ENCODE measurements around the gene CEP290.

The CEP290 gene

DNA sequence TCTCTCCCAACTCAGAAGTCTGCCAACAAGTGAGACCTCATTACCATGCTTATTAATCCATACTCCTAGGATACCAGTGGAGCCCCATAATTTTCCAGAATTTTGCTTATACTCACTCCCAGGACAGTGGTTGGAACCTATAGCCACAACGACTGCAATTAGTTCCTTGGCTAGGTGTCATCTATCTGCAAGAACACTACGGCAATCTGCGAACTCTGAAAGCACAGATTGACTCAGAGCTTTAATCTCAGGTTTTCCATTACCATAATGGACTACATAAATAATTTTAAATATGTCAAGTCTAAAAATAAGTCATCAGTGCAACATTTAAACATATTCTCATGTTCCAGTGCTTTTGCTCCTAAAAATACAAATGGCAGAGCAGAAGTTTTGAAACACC, 33.7 kb upstream of the CEP290 start:
- whole genome bisulfite sequencing (ENCODE audit: insufficient coverage, insufficient read length), result no CpG with 5 or more reads among the region's 3 CpGs
- H3K9me3 ChIP-seq (ENCODE audit: control insufficient read depth, insufficient read depth, low read length), result no peaks in the 10 kb centered on the region
- no peak overlapping the region for H3K4me3 ChIP-seq (ENCODE audit: low read length)
- no peaks in the 10 kb centered on the region for H3K27me3 ChIP-seq (ENCODE audit: control insufficient read depth, insufficient read depth, low read length)
- H3K4me1 ChIP-seq (ENCODE audit: control insufficient read depth, insufficient read depth, low read length), result no peaks in the 10 kb centered on the region
- H3K27ac ChIP-seq (ENCODE audit: low read length), result no peak overlapping the region
- H3K36me3 ChIP-seq (ENCODE audit: control insufficient read depth, insufficient read depth, low read length), result peaks cover 3% of the 10 kb centered on the region; the same call in 1 of the 2 replicates
- DNase-seq (ENCODE audit: low read depth, low spot score), result no peak

DNA sequence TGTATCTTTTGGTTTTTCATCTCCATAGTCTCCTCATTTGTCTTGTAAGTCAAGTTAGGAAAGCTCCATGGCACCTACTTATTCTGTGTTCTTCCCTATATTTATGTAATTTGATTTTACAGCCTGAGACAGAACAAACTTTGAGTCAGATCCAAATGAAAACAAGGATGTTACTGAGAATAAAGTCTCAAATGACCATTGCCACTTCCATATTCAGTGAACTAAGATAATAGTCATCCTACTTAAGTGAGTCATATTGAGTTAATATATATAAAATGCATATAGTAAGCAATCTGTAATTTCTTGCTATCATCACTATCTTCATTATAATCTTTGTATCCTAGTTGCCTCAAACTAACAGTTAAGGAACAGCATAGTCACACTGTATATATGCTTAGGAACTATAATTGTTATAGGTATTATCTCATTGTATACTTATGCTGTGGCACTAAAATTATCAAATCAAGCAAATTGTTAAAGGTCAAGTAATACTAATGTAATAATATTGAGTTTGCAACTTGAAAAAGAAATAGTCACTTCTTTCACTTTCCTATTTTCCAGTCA, 31.0 kb upstream of the CEP290 start:
- H3K27ac ChIP-seq (ENCODE audit: low read length), result no peak overlapping the region
- H3K36me3 ChIP-seq (ENCODE audit: control insufficient read depth, insufficient read depth, low read length), result no peaks in the 10 kb centered on the region; the same call in 1 of the 2 replicates
- no peaks in the 10 kb centered on the region for H3K4me1 ChIP-seq (ENCODE audit: control insufficient read depth, insufficient read depth, low read length)
- no peak for DNase-seq (ENCODE audit: low read depth, low spot score)
- H3K27me3 ChIP-seq (ENCODE audit: control insufficient read depth, insufficient read depth, low read length), result no peaks in the 10 kb centered on the region
- no peaks in the 10 kb centered on the region for H3K9me3 ChIP-seq (ENCODE audit: control insufficient read depth, insufficient read depth, low read length)
- H3K4me3 ChIP-seq (ENCODE audit: low read length), result no peak overlapping the region

DNA sequence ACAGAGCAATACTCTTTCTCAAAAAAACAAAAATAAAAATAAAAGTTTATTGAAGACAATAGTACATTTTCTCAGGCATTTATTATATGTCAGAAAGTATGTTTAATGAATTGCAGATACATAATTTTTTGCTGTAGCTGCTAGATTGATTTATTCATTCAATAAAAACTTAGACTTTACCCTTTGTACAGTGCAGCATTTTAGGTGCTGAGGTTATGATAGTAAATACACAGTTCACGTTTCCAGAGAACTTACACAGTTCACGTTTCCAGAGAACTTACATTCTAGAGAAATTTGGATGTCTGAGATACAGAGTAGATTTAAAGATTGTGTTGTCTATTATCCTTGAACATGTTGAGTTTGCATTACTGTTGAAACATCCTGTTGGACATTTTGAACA, 25.5 kb upstream of the CEP290 start:
- Histone ChIP-seq H3K9me3 (ENCODE audit: control insufficient read depth, insufficient read depth, low read length) (no peaks in the 10 kb centered on the region), H3K4me3 (ENCODE audit: low read length) (no peak overlapping the region), H3K36me3 (ENCODE audit: control insufficient read depth, insufficient read depth, low read length) (no peaks in the 10 kb centered on the region; the same call in 1 of the 2 replicates), H3K27me3 (ENCODE audit: control insufficient read depth, insufficient read depth, low read length) (no peaks in the 10 kb centered on the region), H3K27ac (ENCODE audit: low read length) (no peak overlapping the region), H3K4me1 (ENCODE audit: control insufficient read depth, insufficient read depth, low read length) (no peaks in the 10 kb centered on the region)
- no CpG with 5 or more reads among the region's 2 CpGs for WGBS (ENCODE audit: insufficient coverage, insufficient read length)
- DNase-seq (ENCODE audit: low read depth, low spot score), result no peak

DNA sequence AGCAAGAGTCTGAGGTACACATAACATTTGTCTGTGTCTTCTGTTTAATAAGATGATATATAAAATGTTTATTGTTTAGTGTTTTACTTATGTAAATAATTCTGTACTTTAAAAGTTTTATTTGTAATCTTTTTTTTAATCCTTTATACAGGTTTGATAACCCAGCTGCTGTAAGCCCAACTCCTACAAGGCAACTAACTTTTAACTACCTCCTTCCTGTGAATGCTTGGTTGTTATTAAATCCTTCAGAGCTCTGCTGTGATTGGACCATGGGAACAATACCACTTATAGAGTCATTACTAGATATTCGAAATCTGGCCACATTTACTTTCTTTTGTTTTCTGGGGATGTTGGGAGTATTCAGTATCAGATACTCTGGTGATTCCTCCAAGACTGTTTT, 24.3 kb upstream of the CEP290 start:
- no peaks in the 10 kb centered on the region for H3K9me3 ChIP-seq (ENCODE audit: control insufficient read depth, insufficient read depth, low read length)
- no CpG with 5 or more reads among the region's 1 CpG for WGBS (ENCODE audit: insufficient coverage, insufficient read length)
- DNase-seq (ENCODE audit: low read depth, low spot score), result no peak

DNA sequence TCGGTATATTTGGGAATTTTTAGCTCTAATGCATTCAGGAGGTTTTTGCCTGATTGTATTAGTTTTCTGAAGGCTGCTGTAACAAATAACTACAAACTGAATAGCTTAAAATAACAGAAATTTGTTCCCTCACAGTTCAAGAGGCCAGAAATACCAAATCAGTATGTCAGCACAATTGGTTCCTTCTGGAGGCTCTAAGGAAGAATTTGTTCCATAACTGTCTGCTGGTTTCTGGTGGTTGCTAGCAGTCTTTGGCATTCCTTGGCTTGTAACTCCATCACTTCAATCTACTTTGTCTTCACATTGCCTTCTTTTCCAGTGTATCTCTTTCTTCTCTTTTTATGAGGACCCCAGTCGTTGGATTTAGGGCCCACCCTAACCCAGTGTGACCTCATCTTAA, 21.5 kb upstream of the CEP290 start:
- DNase-seq (ENCODE audit: low read depth, low spot score), result no peak
- Histone ChIP-seq H3K36me3 (ENCODE audit: control insufficient read depth, insufficient read depth, low read length) (no peaks in the 10 kb centered on the region; the same call in 1 of the 2 replicates), H3K27me3 (ENCODE audit: control insufficient read depth, insufficient read depth, low read length) (no peaks in the 10 kb centered on the region), H3K9me3 (ENCODE audit: control insufficient read depth, insufficient read depth, low read length) (no peaks in the 10 kb centered on the region), H3K27ac (ENCODE audit: low read length) (no peak overlapping the region), H3K4me3 (ENCODE audit: low read length) (no peak overlapping the region), H3K4me1 (ENCODE audit: control insufficient read depth, insufficient read depth, low read length) (no peaks in the 10 kb centered on the region)
- WGBS (ENCODE audit: insufficient coverage, insufficient read length), result no CpG with 5 or more reads among the region's 2 CpGs

More for the DNA sequence above, 24.3 kb upstream of the CEP290 start:
- no peak overlapping the region for H3K27ac ChIP-seq (ENCODE audit: low read length)
- H3K27me3 ChIP-seq (ENCODE audit: control insufficient read depth, insufficient read depth, low read length), result no peaks in the 10 kb centered on the region
- H3K4me3 ChIP-seq (ENCODE audit: low read length), result no peak overlapping the region
- no peaks in the 10 kb centered on the region for H3K4me1 ChIP-seq (ENCODE audit: control insufficient read depth, insufficient read depth, low read length)
- H3K36me3 ChIP-seq (ENCODE audit: control insufficient read depth, insufficient read depth, low read length), result no peaks in the 10 kb centered on the region; the same call in 1 of the 2 replicates

DNA sequence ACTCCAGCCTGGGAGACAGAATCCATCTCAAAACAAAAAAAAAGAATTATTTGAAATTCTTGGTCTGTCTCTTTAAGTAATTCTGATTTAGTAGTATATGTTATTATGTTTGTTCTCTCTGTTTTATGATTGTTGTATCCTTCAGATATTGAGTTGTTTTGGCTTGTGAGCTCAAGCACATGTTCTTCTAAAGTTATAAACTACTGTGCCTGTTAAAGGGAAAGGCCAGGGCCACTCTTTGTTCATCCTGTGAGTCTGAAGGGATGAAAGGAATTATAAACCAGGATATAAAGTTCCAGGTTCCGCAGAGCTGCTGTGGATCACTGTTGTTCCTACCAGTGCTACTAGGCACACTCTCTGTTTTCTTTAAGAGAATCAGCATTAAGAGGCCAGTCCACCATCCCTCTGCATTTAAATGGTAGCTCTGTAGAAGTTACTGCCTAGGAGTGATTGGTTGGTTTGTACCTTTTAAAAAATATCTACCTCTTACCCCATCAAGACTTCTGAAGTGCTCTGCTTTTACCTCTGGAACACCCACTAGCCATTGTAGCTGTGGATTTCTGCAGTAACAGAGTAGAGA, 14.3 kb upstream of the CEP290 start:
- no peak overlapping the region for H3K4me3 ChIP-seq (ENCODE audit: low read length)
- no peaks in the 10 kb centered on the region; the same call in 1 of the 2 replicates for H3K36me3 ChIP-seq (ENCODE audit: control insufficient read depth, insufficient read depth, low read length)
- DNase-seq (ENCODE audit: low read depth, low spot score), result no peak
- no peak overlapping the region for H3K27ac ChIP-seq (ENCODE audit: low read length)
- no peaks in the 10 kb centered on the region for H3K27me3 ChIP-seq (ENCODE audit: control insufficient read depth, insufficient read depth, low read length)
- no CpG with 5 or more reads among the region's 1 CpG for WGBS (ENCODE audit: insufficient coverage, insufficient read length)
- no peaks in the 10 kb centered on the region for H3K4me1 ChIP-seq (ENCODE audit: control insufficient read depth, insufficient read depth, low read length)
- H3K9me3 ChIP-seq (ENCODE audit: control insufficient read depth, insufficient read depth, low read length), result no peaks in the 10 kb centered on the region

DNA sequence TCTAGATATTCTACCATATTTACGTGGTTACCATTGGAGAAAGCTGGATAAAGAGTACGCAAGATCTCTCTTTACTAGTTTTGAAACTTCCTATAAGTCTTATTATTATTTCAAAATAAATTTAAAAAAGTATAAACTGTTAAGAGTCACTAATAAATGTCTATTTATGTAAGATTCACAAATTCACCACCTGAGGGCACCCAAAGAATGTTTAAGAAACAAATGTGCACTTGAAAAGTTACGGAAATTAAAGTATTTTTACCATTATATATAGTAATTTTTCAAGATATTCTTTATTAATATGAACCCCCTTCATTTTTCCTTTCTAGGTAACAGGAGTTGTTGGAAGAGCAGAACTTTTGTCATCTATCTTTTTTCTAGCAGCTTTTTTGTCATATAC, 12.1 kb upstream of the CEP290 start:
- no CpG with 5 or more reads among the region's 3 CpGs for WGBS (ENCODE audit: insufficient coverage, insufficient read length)

DNA sequence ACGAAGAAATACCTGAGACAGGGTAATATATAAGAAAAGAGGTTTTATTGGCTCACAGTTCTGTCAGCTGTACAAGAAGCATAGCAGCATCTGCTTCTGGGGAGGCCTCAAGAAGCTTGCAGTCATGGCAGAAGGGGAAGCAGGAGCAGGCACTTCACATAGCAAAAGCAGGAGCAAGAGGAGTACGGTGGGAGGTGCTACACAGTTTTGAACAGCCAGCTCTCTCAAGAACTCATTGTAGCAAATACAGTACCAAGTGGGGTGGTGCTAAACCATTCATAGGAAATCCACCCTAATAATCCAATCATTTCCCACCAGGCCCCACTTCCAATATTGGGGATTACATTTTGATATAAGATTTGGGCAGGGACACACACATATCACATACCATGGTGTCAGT, 8.2 kb upstream of the CEP290 start:
- H3K36me3 ChIP-seq (ENCODE audit: control insufficient read depth, insufficient read depth, low read length), result no peaks in the 10 kb centered on the region; the same call in 1 of the 2 replicates
- no peak for DNase-seq (ENCODE audit: low read depth, low spot score)
- H3K27me3 ChIP-seq (ENCODE audit: control insufficient read depth, insufficient read depth, low read length), result no peaks in the 10 kb centered on the region
- H3K9me3 ChIP-seq (ENCODE audit: control insufficient read depth, insufficient read depth, low read length), result no peaks in the 10 kb centered on the region
- H3K4me1 ChIP-seq (ENCODE audit: control insufficient read depth, insufficient read depth, low read length), result no peaks in the 10 kb centered on the region
- no CpG with 5 or more reads among the region's 2 CpGs for WGBS (ENCODE audit: insufficient coverage, insufficient read length)
- H3K27ac ChIP-seq (ENCODE audit: low read length), result no peak overlapping the region
- H3K4me3 ChIP-seq (ENCODE audit: low read length), result no peak overlapping the region

More for the DNA sequence above, 12.1 kb upstream of the CEP290 start:
- no peaks in the 10 kb centered on the region; the same call in 1 of the 2 replicates for H3K36me3 ChIP-seq (ENCODE audit: control insufficient read depth, insufficient read depth, low read length)
- no peak overlapping the region for H3K4me3 ChIP-seq (ENCODE audit: low read length)
- H3K4me1 ChIP-seq (ENCODE audit: control insufficient read depth, insufficient read depth, low read length), result no peaks in the 10 kb centered on the region
- no peak overlapping the region for H3K27ac ChIP-seq (ENCODE audit: low read length)
- no peaks in the 10 kb centered on the region for H3K27me3 ChIP-seq (ENCODE audit: control insufficient read depth, insufficient read depth, low read length)
- no peak for DNase-seq (ENCODE audit: low read depth, low spot score)
- no peaks in the 10 kb centered on the region for H3K9me3 ChIP-seq (ENCODE audit: control insufficient read depth, insufficient read depth, low read length)

DNA sequence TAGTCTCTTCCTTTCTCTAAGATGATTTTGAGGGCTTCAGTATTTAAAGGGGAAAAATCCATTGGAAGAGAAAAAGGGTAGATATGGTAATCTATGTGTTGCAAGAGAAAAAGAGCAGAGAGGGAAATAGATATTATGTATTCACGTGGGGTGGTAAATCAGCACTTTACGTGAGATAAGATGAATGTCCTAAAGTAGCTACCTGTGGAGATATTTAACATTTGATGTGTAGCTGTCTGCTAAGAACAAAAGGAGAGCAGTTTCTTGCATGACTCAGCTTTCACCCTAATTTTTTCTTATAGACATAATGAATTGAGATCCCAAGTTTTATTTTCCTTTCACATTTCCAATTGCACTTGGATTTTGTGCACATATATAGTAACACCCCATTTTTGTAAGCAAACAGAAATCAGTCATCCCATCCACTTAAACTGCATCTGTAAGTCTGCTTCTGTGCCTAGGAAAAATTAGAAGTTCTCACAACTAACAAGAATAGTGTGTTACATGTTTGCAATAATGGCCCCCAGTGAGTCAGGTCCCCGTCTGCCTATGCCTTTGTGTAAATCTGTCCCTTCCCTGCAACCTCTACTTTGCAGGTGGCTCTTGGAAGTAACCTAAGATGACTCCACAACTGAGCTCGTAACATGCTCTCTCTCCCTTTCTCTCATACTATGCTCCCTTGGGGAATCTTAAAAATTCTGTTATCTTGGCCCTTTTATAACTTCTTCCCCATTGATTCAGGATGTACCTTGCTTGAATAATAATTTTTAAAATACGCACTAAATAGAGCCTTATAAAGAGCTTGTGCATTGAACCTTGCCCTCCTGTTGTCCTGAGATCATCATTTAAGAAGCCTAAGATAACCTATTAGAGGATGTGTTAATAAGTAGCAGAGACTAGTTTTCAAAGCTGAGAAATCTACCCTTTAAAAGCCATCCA, 3.9 kb upstream of the CEP290 start:
- Histone ChIP-seq H3K27me3 (ENCODE audit: control insufficient read depth, insufficient read depth, low read length) (no peaks in the 10 kb centered on the region), H3K4me1 (ENCODE audit: control insufficient read depth, insufficient read depth, low read length) (no peaks in the 10 kb centered on the region; the same call in 1 of the 2 replicates), H3K27ac (ENCODE audit: low read length) (no peak overlapping the region), H3K9me3 (ENCODE audit: control insufficient read depth, insufficient read depth, low read length) (no peaks in the 10 kb centered on the region), H3K4me3 (ENCODE audit: low read length) (no peak overlapping the region), H3K36me3 (ENCODE audit: control insufficient read depth, insufficient read depth, low read length) (no peaks in the 10 kb centered on the region)
- WGBS (ENCODE audit: insufficient coverage, insufficient read length), result no CpG with 5 or more reads among the region's 5 CpGs
- DNase-seq (ENCODE audit: low read depth, low spot score), result no peak

DNA sequence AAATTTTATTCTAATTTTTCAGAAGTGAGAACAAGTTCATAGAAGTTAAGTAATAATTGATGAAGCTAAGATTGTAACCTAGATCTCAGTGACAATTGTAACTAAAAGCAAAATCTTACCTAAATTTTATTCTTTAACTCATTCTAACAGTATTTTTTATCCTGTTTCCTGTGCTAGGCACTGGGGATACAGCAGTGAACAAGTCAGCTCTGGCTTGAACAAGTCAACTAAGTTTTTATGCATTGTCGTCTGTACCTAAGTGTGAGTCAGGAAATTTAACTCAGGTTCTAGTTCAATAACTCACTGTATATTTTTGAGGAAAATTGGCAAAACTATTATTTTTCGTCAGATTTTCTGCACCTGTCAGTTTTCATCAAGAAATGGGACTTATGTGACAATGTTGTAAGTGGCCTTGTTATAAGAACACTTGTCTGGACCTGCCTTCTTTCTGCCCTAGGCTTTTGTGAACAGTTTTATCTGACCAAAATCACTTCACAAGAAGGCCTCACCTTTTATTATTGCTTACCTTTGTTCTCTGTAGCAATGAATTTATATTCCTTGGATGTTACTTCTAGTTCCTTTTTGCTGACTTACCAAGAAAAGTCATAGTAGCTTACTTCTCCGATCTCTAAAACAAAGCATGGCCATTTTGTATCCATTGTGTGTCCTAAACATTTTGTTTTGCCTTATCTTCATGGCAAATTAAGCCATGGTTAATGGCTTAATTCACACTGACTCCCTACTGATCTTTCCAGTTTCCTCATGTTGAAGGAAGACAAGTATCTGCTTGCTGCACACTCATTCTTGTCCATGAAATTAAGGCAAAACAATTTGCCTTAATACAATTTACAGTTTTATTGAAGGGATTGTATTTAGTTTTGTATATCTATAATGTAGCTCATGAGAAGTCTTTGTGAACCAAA, 2.9 kb upstream of the CEP290 start:
- H3K27ac ChIP-seq (ENCODE audit: low read length), result no peak overlapping the region
- no peaks in the 10 kb centered on the region for H3K9me3 ChIP-seq (ENCODE audit: control insufficient read depth, insufficient read depth, low read length)
- no peaks in the 10 kb centered on the region for H3K36me3 ChIP-seq (ENCODE audit: control insufficient read depth, insufficient read depth, low read length)
- H3K4me3 ChIP-seq (ENCODE audit: low read length), result no peak overlapping the region
- H3K27me3 ChIP-seq (ENCODE audit: control insufficient read depth, insufficient read depth, low read length), result no peaks in the 10 kb centered on the region
- no peak for DNase-seq (ENCODE audit: low read depth, low spot score)
- no peaks in the 10 kb centered on the region; the same call in 1 of the 2 replicates for H3K4me1 ChIP-seq (ENCODE audit: control insufficient read depth, insufficient read depth, low read length)
- WGBS (ENCODE audit: insufficient coverage, insufficient read length), result no CpG with 5 or more reads among the region's 3 CpGs
